VCaP (cell line): ENCODE data around the gene TRPM3.

Source experiments
- H3K27ac ChIP-seq: fragments of 450-650 bp; 2 replicates; pipeline ENCODE4 v1.5.1; 2017
- CTCF ChIP-seq: fragments of 450-650 bp; conservative IDR thresholded peaks from 2 replicates; pipeline ENCODE4 v1.5.1; 2017; ENCODE audit warnings: mild to moderate bottlenecking, moderate library complexity

TRPM3 gene

GRCh38 chr9:71120501-71121247 lies 747 bp downstream of the TRPM3 start:
- TF ChIP-seq CTCF, result no peak
- H3K27ac ChIP-seq, result no peak overlapping the region

GRCh38 chr9:71119746-71120145 lies 1.7 kb downstream of the TRPM3 start:
- H3K27ac ChIP-seq, result no peak overlapping the region
- TF ChIP-seq CTCF, result no peak

- no peak overlapping the region for H3K27ac ChIP-seq
- no peak for TF ChIP-seq CTCF
Observed at GRCh38 chr9:71118324-71118723, 3.1 kb downstream of the TRPM3 start.

- TF ChIP-seq CTCF, result no peak
- H3K27ac ChIP-seq, result no peak overlapping the region
Observed at GRCh38 chr9:71115448-71115975, 5.9 kb downstream of the TRPM3 start.

- H3K27ac ChIP-seq, result no peak overlapping the region
- TF ChIP-seq CTCF, result no peak
Observed at GRCh38 chr9:71112866-71113265, 8.6 kb downstream of the TRPM3 start.

- TF ChIP-seq CTCF, result no peak
- no peak overlapping the region for H3K27ac ChIP-seq
Observed at GRCh38 chr9:71108937-71109336, 12.5 kb downstream of the TRPM3 start.

- H3K27ac ChIP-seq, result no peak overlapping the region
- TF ChIP-seq CTCF, result no peak
Observed at GRCh38 chr9:71106992-71107391, 14.4 kb downstream of the TRPM3 start.
